GM23338 (cell line): Measurements from ENCODE around the gene AFAP1L2. TPM values are rescaled to one million over a fixed set of nuclear protein-coding genes. Genes with fewer than 3 reads are reported as not detected.

ENCODE experiments used
- ATAC-seq: fragments of 200-7000 bp; cut with Tn5 transposase; 3 replicates; pipeline ENCODE4 v1.9.1; 2020
- DNase-seq: peaks from one replicate; pipeline ENCODE4 v3.0.0-alpha.2; 2015; ENCODE audit warnings: low spot score
- H2AFZ ChIP-seq: fragments of 200-600 bp; sonication (generic); 2 replicates; pipeline ENCODE4 v1.8.0; 2016; ENCODE audit warnings: antibody characterized with exemption, mild to moderate bottlenecking, moderate library complexity
- H3F3A ChIP-seq: fragments of 200-600 bp; sonication (generic); replicated peaks from 2 replicates; pipeline ENCODE4 v1.8.0; 2017; ENCODE audit warnings: antibody characterized with exemption, mixed run types, low read depth
- H3K27ac ChIP-seq: fragments of 200-600 bp; sonication (generic); 2 replicates; pipeline ENCODE4 v1.6.1; 2016; ENCODE audit warnings: low read depth
- H3K27me3 ChIP-seq: fragments of 200-600 bp; sonication (generic); 2 replicates; pipeline ENCODE4 v1.8.0; 2016; ENCODE audit warnings: mild to moderate bottlenecking, mixed run types, moderate library complexity; ENCODE audit not compliant: insufficient read depth
- H3K36me3 ChIP-seq: fragments of 200-600 bp; sonication (generic); 2 replicates; pipeline ENCODE4 v1.8.0; 2016; ENCODE audit warnings: mild to moderate bottlenecking; ENCODE audit not compliant: insufficient read depth
- H3K4me1 ChIP-seq: fragments of 200-600 bp; sonication (generic); 2 replicates; pipeline ENCODE4 v1.8.0; 2016; ENCODE audit warnings: mild to moderate bottlenecking, moderate library complexity; ENCODE audit not compliant: insufficient read depth
- H3K4me2 ChIP-seq: fragments of 200-600 bp; sonication (generic); 2 replicates; pipeline ENCODE4 v1.7.1; 2017; ENCODE audit warnings: mixed run types
- H3K4me3 ChIP-seq: fragments of 200-600 bp; sonication (generic); 2 replicates; pipeline ENCODE4 v1.6.1; 2016; ENCODE audit warnings: mixed run types
- H3K79me2 ChIP-seq: fragments of 200-600 bp; sonication (generic); replicated peaks from 2 replicates; pipeline ENCODE4 v1.8.0; 2017; ENCODE audit warnings: mild to moderate bottlenecking; ENCODE audit not compliant: insufficient read depth
- H3K9me2 ChIP-seq: fragments of 200-600 bp; sonication (generic); 2 replicates; pipeline ENCODE4 v1.8.0; 2017; ENCODE audit not compliant: insufficient read depth
- H4K20me1 ChIP-seq: fragments of 200-600 bp; sonication (generic); replicated peaks from 2 replicates; pipeline ENCODE4 v1.8.0; 2017; ENCODE audit warnings: mild to moderate bottlenecking; ENCODE audit not compliant: insufficient read depth
- H3K27ac Mint-ChIP-seq: 2 replicates; pipeline ENCODE4 v1.8.0; 2020; ENCODE audit warnings: inconsistent platforms, mild to moderate bottlenecking, moderate library complexity, mixed read lengths
- H3K27me3 Mint-ChIP-seq: 3 replicates; pipeline ENCODE4 v1.8.0; 2022; ENCODE audit warnings: low read depth, mild to moderate bottlenecking, moderate library complexity, mixed read lengths, inconsistent platforms; ENCODE audit not compliant: insufficient read depth, poor library complexity
- H3K36me3 Mint-ChIP-seq: 3 replicates; pipeline ENCODE4 v1.8.0; 2021; ENCODE audit warnings: low read depth, mild to moderate bottlenecking, inconsistent platforms, moderate library complexity, mixed read lengths
- H3K4me1 Mint-ChIP-seq: 3 replicates; pipeline ENCODE4 v1.8.0; 2020; ENCODE audit warnings: mild to moderate bottlenecking, inconsistent platforms, mixed read lengths
- H3K4me3 Mint-ChIP-seq: 3 replicates; pipeline ENCODE4 v1.8.0; 2021; ENCODE audit warnings: moderate library complexity, mild to moderate bottlenecking, inconsistent platforms, mixed read lengths
- H3K9me3 Mint-ChIP-seq: 3 replicates; pipeline ENCODE4 v1.8.0; 2020; ENCODE audit warnings: moderate library complexity, mild to moderate bottlenecking, inconsistent platforms, mixed read lengths
- CREB1 ChIP-seq: fragments of 250-450 bp; sonication (Bioruptor Pico); IDR thresholded peaks from 2 replicates; pipeline ENCODE4 v1.5.0; 2020; ENCODE audit warnings: low read depth, mild to moderate bottlenecking, moderate library complexity
- EZH2 ChIP-seq: fragments of 200-600 bp; sonication (generic); IDR thresholded peaks from one replicate; pipeline ENCODE4 v1.8.0; 2017; ENCODE audit warnings: antibody characterized with exemption, mild to moderate bottlenecking, low read depth; ENCODE audit not compliant: unreplicated experiment
- EZH2phosphoT487 ChIP-seq: fragments of 200-600 bp; sonication (generic); IDR thresholded peaks from one replicate; pipeline ENCODE4 v1.8.1; 2018; ENCODE audit warnings: antibody characterized with exemption; ENCODE audit not compliant: unreplicated experiment
- JUNB ChIP-seq: IDR thresholded peaks from one replicate; pipeline ENCODE4 v1.6.1; 2016; ENCODE audit warnings: antibody characterized with exemption; ENCODE audit not compliant: unreplicated experiment
- NANOG ChIP-seq: IDR thresholded peaks from 2 replicates; pipeline ENCODE4 v1.6.1; 2016; ENCODE audit warnings: antibody characterized with exemption, borderline replicate concordance
- POLR2AphosphoS5 ChIP-seq: IDR thresholded peaks from 2 replicates; pipeline ENCODE4 v1.6.1; 2016; ENCODE audit warnings: antibody characterized with exemption, low read depth
- STAT1 ChIP-seq: IDR thresholded peaks from one replicate; pipeline ENCODE4 v1.6.1; 2016; ENCODE audit warnings: antibody characterized with exemption; ENCODE audit not compliant: unreplicated experiment
- ZNF114 ChIP-seq: fragments of 250-450 bp; sonication (Bioruptor Pico); IDR thresholded peaks from 2 replicates; pipeline ENCODE4 v1.5.0; 2020; ENCODE audit warnings: mild to moderate bottlenecking, moderate library complexity
- ZNF331 ChIP-seq: fragments of 250-450 bp; sonication (Bioruptor Pico); IDR thresholded peaks from 2 replicates; pipeline ENCODE4 v1.5.0; 2020; ENCODE audit warnings: low read depth, mild to moderate bottlenecking, moderate library complexity
- polyA plus RNA-seq: library from polyadenylated mRNA; unstranded; fragments of >200 nt; fragmentation: Nextera tagmentation; extraction: Ambion mirVana; gene quantifications from 2 replicates; pipeline ENCODE4 v1.2.1, GENCODE V29; 2016
- total RNA-seq: library from RNA; depleted of rRNA; stranded (reverse); fragments of >200 nt; shearing (Covaris generic); gene quantifications from 2 replicates; pipeline ENCODE4 v1.2.3, GENCODE V29; 2014
- TF ChIP-seq, protein P1 (sequence below): fragments of 250-450 bp; sonication (Bioruptor Pico); IDR thresholded peaks from 2 replicates; pipeline ENCODE4 v1.5.0; 2020; ENCODE audit warnings: mild to moderate bottlenecking, moderate library complexity
- TF ChIP-seq, protein P2 (sequence below): IDR thresholded peaks from 2 replicates; pipeline ENCODE4 v1.6.1; 2016; ENCODE audit warnings: antibody characterized with exemption
- TF ChIP-seq, protein P3 (sequence below): IDR thresholded peaks from one replicate; pipeline ENCODE4 v1.6.1; 2018; ENCODE audit warnings: antibody characterized with exemption; ENCODE audit not compliant: unreplicated experiment
- TF ChIP-seq, protein P4 (sequence below), 2 experiments: fragments of 200-600 bp in 1 of 2; sonication (generic) in 1 of 2; conservative IDR thresholded peaks; 2 replicates each; pipeline versions ENCODE4 v1.5.1 to v1.6.1; 2016 to 2017; ENCODE audit warnings: antibody characterized with exemption in 2 of 2, low read depth in 2 of 2, mild to moderate bottlenecking in 2 of 2, moderate library complexity in 1 of 2

AFAP1L2 gene
- total and polyA plus RNA-seq, 2 experiments from 2014 or later = 2.3 to 6.5 TPM

DNA sequence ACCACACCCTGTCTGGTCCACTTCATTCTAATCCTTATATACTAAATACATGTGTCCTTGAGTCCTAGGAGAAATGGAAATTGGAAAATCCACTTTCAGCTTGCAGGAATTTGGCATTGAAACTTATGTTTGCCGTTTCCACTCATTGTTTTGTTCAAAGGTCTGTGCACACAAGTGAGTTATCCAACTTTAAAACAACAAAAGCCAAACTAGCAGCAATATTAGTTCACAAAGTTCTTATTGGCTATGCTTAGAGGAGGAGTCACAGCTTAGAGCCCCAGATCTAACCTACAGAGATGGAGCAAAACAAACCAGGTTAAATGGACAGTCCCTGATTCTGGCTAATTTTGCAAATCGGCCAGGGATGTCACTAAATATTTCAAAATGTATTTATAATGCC, 44.6 kb upstream of the AFAP1L2 start:
- no peaks in the 10 kb centered on the region; the same call in 1 of the 2 replicates for H4K20me1 ChIP-seq
- Mint-ChIP-seq H3K9me3 (no peaks in the 10 kb centered on the region), H3K4me1 (peaks cover 3% of the 10 kb centered on the region; the same call in 2 of the 3 replicates), H3K27me3 (peaks cover under 1% of the 10 kb centered on the region), H3K36me3 (peaks cover 10% of the 10 kb centered on the region; the same call in 2 of the 3 replicates), H3K4me3 (no peak overlapping the region), H3K27ac (no peak overlapping the region; the same call in 1 of the 2 replicates)
- no peak overlapping the region for H3K4me2 ChIP-seq
- H2AFZ ChIP-seq = no peak overlapping the region
- no peaks in the 10 kb centered on the region for H3K9me2 ChIP-seq
- TF ChIP-seq, protein P1, sequence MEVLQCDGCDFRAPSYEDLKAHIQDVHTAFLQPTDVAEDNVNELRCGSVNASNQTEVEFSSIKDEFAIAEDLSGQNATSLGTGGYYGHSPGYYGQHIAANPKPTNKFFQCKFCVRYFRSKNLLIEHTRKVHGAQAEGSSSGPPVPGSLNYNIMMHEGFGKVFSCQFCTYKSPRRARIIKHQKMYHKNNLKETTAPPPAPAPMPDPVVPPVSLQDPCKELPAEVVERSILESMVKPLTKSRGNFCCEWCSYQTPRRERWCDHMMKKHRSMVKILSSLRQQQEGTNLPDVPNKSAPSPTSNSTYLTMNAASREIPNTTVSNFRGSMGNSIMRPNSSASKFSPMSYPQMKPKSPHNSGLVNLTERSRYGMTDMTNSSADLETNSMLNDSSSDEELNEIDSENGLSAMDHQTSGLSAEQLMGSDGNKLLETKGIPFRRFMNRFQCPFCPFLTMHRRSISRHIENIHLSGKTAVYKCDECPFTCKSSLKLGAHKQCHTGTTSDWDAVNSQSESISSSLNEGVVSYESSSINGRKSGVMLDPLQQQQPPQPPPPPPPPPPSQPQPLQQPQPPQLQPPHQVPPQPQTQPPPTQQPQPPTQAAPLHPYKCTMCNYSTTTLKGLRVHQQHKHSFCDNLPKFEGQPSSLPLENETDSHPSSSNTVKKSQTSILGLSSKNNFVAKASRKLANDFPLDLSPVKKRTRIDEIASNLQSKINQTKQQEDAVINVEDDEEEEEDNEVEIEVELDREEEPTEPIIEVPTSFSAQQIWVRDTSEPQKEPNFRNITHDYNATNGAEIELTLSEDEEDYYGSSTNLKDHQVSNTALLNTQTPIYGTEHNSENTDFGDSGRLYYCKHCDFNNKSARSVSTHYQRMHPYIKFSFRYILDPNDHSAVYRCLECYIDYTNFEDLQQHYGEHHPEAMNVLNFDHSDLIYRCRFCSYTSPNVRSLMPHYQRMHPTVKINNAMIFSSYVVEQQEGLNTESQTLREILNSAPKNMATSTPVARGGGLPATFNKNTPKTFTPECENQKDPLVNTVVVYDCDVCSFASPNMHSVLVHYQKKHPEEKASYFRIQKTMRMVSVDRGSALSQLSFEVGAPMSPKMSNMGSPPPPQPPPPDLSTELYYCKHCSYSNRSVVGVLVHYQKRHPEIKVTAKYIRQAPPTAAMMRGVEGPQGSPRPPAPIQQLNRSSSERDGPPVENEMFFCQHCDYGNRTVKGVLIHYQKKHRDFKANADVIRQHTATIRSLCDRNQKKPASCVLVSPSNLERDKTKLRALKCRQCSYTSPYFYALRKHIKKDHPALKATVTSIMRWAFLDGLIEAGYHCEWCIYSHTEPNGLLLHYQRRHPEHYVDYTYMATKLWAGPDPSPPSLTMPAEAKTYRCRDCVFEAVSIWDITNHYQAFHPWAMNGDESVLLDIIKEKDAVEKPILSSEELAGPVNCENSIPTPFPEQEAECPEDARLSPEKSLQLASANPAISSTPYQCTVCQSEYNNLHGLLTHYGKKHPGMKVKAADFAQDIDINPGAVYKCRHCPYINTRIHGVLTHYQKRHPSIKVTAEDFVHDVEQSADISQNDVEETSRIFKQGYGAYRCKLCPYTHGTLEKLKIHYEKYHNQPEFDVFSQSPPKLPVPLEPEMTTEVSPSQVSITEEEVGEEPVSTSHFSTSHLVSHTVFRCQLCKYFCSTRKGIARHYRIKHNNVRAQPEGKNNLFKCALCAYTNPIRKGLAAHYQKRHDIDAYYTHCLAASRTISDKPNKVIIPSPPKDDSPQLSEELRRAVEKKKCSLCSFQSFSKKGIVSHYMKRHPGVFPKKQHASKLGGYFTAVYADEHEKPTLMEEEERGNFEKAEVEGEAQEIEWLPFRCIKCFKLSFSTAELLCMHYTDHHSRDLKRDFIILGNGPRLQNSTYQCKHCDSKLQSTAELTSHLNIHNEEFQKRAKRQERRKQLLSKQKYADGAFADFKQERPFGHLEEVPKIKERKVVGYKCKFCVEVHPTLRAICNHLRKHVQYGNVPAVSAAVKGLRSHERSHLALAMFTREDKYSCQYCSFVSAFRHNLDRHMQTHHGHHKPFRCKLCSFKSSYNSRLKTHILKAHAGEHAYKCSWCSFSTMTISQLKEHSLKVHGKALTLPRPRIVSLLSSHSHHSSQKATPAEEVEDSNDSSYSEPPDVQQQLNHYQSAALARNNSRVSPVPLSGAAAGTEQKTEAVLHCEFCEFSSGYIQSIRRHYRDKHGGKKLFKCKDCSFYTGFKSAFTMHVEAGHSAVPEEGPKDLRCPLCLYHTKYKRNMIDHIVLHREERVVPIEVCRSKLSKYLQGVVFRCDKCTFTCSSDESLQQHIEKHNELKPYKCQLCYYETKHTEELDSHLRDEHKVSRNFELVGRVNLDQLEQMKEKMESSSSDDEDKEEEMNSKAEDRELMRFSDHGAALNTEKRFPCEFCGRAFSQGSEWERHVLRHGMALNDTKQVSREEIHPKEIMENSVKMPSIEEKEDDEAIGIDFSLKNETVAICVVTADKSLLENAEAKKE (CRISPR knock-in tag) = no peak
- TF ChIP-seq EZH2 (no peak), CREB1 (CRISPR knock-in tag) (no peak), ZNF114 (CRISPR knock-in tag) (no peak), STAT1 (no peak), EZH2phosphoT487 (no peak), JUNB (no peak), NANOG (no peak), ZNF331 (no peak), POLR2AphosphoS5 (no peak)
- TF ChIP-seq, protein P2, sequence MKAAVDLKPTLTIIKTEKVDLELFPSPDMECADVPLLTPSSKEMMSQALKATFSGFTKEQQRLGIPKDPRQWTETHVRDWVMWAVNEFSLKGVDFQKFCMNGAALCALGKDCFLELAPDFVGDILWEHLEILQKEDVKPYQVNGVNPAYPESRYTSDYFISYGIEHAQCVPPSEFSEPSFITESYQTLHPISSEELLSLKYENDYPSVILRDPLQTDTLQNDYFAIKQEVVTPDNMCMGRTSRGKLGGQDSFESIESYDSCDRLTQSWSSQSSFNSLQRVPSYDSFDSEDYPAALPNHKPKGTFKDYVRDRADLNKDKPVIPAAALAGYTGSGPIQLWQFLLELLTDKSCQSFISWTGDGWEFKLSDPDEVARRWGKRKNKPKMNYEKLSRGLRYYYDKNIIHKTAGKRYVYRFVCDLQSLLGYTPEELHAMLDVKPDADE = no peak
- TF ChIP-seq, protein P3, sequence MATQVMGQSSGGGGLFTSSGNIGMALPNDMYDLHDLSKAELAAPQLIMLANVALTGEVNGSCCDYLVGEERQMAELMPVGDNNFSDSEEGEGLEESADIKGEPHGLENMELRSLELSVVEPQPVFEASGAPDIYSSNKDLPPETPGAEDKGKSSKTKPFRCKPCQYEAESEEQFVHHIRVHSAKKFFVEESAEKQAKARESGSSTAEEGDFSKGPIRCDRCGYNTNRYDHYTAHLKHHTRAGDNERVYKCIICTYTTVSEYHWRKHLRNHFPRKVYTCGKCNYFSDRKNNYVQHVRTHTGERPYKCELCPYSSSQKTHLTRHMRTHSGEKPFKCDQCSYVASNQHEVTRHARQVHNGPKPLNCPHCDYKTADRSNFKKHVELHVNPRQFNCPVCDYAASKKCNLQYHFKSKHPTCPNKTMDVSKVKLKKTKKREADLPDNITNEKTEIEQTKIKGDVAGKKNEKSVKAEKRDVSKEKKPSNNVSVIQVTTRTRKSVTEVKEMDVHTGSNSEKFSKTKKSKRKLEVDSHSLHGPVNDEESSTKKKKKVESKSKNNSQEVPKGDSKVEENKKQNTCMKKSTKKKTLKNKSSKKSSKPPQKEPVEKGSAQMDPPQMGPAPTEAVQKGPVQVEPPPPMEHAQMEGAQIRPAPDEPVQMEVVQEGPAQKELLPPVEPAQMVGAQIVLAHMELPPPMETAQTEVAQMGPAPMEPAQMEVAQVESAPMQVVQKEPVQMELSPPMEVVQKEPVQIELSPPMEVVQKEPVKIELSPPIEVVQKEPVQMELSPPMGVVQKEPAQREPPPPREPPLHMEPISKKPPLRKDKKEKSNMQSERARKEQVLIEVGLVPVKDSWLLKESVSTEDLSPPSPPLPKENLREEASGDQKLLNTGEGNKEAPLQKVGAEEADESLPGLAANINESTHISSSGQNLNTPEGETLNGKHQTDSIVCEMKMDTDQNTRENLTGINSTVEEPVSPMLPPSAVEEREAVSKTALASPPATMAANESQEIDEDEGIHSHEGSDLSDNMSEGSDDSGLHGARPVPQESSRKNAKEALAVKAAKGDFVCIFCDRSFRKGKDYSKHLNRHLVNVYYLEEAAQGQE = no peak
- TF ChIP-seq, protein P4, sequence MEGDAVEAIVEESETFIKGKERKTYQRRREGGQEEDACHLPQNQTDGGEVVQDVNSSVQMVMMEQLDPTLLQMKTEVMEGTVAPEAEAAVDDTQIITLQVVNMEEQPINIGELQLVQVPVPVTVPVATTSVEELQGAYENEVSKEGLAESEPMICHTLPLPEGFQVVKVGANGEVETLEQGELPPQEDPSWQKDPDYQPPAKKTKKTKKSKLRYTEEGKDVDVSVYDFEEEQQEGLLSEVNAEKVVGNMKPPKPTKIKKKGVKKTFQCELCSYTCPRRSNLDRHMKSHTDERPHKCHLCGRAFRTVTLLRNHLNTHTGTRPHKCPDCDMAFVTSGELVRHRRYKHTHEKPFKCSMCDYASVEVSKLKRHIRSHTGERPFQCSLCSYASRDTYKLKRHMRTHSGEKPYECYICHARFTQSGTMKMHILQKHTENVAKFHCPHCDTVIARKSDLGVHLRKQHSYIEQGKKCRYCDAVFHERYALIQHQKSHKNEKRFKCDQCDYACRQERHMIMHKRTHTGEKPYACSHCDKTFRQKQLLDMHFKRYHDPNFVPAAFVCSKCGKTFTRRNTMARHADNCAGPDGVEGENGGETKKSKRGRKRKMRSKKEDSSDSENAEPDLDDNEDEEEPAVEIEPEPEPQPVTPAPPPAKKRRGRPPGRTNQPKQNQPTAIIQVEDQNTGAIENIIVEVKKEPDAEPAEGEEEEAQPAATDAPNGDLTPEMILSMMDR (conservative IDR thresholded peaks at IDR 0.05; ENCODE audit: low read depth in 2 of 2) = no peak
- H3K27me3 ChIP-seq = no peaks in the 10 kb centered on the region
- H3K4me1 ChIP-seq = peaks cover 3% of the 10 kb centered on the region; the same call in 1 of the 2 replicates
- no peaks in the 10 kb centered on the region for H3K36me3 ChIP-seq
- no peak overlapping the region for H3K27ac ChIP-seq
- DNase-seq (no peak), ATAC-seq (no peak)
- H3K79me2 ChIP-seq = no peaks in the 10 kb centered on the region
- no peak overlapping the region for H3K4me3 ChIP-seq
- H3F3A ChIP-seq = no peaks in the 10 kb centered on the region
